ENCODE results near the gene AKT3. TPM values are rescaled to one million over a fixed set of nuclear protein-coding genes. Genes with fewer than 3 reads are reported as not detected.

AKT3 gene
- total and polyA plus RNA-seq, 2 experiments from 2014 or later, result 4.5 to 18.5 TPM

- TF ChIP-seq ETS1 (IDR thresholded peaks at IDR 0.05) (no peak), ZNF462 (CRISPR knock-in tag; IDR thresholded peaks at IDR 0.05) (no peak), EZH2phosphoT487 (IDR thresholded peaks at IDR 0.05; ENCODE audit: unreplicated experiment) (no peak), POLR2AphosphoS5 (IDR thresholded peaks at IDR 0.05; ENCODE audit: low read depth) (no peak)
Observed at GRCh38 chr1:243559575-243560162, 290.4 kb downstream of the AKT3 start (continued).

- peaks cover 6% of the 10 kb centered on the region; the same call in 1 of the 3 replicates for H3K9me3 Mint-ChIP-seq
Observed at GRCh38 chr1:243558576-243558975, 291.5 kb downstream of the AKT3 start.

More at GRCh38 chr1:243558576-243558975, 291.5 kb downstream of the AKT3 start:
- Mint-ChIP-seq H3K36me3 (ENCODE audit: low read depth) (peaks cover 13% of the 10 kb centered on the region), H3K4me1 (peaks cover 11% of the 10 kb centered on the region), H3K27me3 (ENCODE audit: insufficient read depth, low read depth, poor library complexity) (no peaks in the 10 kb centered on the region), H3K4me3 (no peak overlapping the region), H3K27ac (no peak overlapping the region)
- Histone ChIP-seq H2AFZ (no peak overlapping the region), H3K4me1 (ENCODE audit: insufficient read depth) (no peaks in the 10 kb centered on the region), H3K4me2 (no peak overlapping the region), H3K9me2 (ENCODE audit: insufficient read depth) (no peaks in the 10 kb centered on the region), H3K79me2 (replicated peaks; ENCODE audit: insufficient read depth) (no peaks in the 10 kb centered on the region), H3F3A (replicated peaks; ENCODE audit: low read depth) (no peaks in the 10 kb centered on the region), H3K27ac (ENCODE audit: low read depth) (no peak overlapping the region), H3K4me3 (no peak overlapping the region), H4K20me1 (replicated peaks; ENCODE audit: insufficient read depth) (no peaks in the 10 kb centered on the region), H3K36me3 (ENCODE audit: insufficient read depth) (no peaks in the 10 kb centered on the region), H3K27me3 (ENCODE audit: insufficient read depth) (no peaks in the 10 kb centered on the region)
- no peak for ATAC-seq
- no peak for DNase-seq (ENCODE audit: low spot score)
- no peak for TF ChIP-seq NANOG (IDR thresholded peaks at IDR 0.05; ENCODE audit: borderline replicate concordance)

All from GM23338 (cell line).